Measurements from ENCODE around the gene FSTL4. TPM values are rescaled to one million over a fixed set of nuclear protein-coding genes. Genes with fewer than 3 reads are reported as not detected.

Gene FSTL4
- total RNA-seq, 2 donors from 2014 or later, result 0.46 TPM; not detected in 1

GRCh38 chr5:133367071-133367786 lies 245.1 kb downstream of the FSTL4 start:
- intact Hi-C loops (cut with DNase I), result loop anchor here in 1 of 2 donors (5.0 kb wide), 1 partner anchor 195 kb away; no protein-coding TSS in a partner anchor
- DNase-seq (ENCODE audit: low spot score), result no peak

DNA sequence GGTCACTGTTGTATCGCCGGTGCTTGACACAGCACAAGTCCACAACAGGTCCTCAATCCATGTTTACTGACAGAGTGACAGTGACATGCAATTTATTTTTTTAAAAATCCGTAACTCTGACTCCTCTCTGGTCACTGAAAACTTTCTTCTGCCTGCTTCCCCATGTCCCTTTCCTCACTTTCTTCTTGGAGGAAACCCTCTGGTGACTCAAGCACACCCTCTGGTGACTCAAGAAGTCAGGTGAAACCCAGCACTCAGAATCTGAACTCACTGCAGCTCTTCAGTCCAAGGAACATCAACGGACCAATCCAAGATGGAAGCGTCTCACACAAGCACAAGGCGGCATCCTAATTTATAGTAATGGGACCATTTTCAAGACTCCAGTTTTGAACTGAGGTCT lies 245.9 kb downstream of the FSTL4 start:
- DNase-seq (ENCODE audit: low spot score), result no peak
- intact Hi-C loops (cut with DNase I), result loop anchor here in 1 of 2 donors (5.0 kb wide), 1 partner anchor 196 kb away; no protein-coding TSS in a partner anchor

DNA sequence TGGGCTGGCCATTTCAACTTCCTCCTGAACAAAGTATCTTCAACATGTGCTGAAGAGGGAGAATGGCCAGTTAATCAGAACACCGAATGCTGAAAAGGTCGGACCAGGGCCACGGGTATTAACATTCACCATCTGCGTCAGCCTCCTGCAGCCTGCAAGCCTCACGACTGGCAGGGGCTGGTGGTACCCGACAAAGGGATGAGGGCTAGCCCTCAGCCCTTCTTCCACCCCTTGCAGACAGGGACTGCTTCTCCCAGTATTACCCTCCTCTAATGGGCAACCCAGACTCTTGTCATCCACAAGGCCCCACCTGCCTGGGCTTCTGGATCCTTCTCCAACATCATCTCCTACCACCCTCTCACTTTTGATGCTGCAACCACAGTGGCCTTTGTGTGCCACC lies 246.6 kb downstream of the FSTL4 start:
- DNase-seq (ENCODE audit: low spot score), result no peak
- intact Hi-C loops (cut with DNase I), result loop anchor here in 1 of 2 donors (5.0 kb wide), 1 partner anchor 197 kb away; no protein-coding TSS in a partner anchor

DNA sequence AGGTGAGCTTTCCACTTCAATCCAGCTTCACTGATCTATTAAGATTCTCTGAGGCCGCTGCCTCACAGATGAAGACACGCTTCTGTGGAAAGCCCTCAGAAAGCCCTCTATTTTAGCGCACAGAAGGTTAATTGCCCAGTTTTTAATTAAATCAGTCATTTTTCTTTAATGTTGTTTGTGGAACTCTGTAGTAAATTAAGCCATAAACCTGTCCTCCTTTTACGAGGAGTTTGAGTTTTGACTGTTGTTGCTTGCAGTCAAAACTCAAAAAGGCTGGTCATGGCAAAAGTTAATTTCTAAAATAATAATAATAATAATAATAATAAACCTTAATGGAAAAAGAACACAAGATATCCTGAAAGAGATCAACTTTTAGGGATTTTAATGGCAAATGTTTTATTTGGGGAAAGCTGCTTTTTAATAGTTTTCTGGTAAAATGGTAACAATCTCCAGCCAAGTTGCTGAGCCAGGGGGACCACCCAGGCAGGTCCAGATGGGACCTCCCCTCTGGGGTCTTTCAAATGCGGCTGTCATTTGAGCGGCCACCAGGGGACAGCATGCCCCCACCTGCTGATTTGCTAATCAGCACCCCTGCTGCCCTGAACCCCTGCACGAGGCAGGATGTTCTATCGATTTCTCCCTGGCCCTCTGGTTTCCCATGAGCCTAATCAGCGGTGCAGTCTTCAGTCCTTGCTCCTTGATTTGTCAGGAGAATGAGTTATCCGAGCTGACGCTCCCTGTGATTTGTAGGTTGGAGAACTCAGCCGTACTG lies 247.2 kb downstream of the FSTL4 start:
- intact Hi-C loops (cut with DNase I), result loop anchor here in 1 of 2 donors (5.0 kb wide), 1 partner anchor 197 kb away; no protein-coding TSS in a partner anchor
- no peak for DNase-seq (ENCODE audit: low spot score)

- DNase-seq (ENCODE audit: low spot score), result no peak
- intact Hi-C loops (cut with DNase I), result no loop called here
These were observed 248.3 kb downstream of the FSTL4 start for GRCh38 chr5:133363807-133364587.

DNA sequence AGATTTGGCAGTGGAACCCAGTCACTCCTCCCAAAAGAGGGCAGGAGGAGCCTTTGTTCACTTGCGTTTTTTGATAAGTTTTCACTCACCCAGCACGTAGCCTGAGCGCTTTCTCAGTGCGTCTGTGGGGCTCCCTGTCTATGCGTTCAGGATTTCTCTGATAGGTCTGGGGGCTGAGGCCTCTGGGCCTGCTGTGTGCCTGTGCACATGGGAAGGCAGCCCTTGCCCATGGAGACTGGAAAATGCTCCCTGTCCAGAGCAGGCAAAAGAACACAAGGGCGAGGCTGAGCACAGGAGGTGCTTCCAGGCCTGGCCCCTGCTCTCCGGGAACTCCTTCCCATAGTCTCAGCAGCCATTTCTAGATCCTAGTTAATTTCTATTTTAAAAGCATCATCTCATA lies 249.9 kb downstream of the FSTL4 start:
- DNase-seq (ENCODE audit: low spot score), result no peak
- intact Hi-C loops (cut with DNase I), result no loop called here

GRCh38 chr5:133361922-133362321 lies 250.4 kb downstream of the FSTL4 start:
- intact Hi-C loops (cut with DNase I), result no loop called here
- DNase-seq (ENCODE audit: low spot score), result no peak

DNA sequence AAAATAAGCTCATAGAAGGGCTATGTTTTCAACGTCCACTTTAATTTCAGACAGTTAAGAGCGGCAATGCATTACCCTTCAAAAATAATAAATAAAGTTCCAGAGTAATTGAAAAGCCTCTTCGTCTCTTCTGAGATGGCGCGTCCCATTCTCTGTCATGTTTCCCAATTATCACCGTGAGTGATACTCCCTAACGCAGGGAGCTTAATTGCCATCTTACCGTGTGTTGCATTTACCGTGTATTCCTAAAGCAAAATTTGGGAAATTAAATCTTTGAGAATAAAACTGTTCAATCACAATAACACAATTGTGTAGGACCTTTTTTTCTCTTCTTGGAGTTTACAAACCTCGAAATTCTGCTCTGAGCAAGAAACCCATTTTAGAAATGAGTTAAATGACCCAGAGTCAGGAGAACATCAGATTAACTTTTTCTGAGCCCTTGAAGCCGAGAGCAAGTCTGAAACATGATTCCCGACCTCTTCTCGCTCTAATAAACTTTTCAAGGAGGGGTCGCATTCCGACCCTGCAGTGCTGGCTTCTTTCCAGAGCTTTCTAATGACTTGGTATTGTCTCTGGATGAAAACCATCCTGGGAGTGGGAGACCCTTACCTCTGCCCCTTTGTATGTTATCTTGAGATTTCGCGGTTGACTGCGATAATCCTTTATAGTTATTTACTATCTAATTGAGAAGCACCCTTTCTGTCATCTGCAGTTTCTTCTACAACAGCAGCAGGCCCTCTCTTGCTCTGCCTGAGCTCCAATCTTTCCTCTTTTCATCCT lies 251.5 kb downstream of the FSTL4 start:
- intact Hi-C loops (cut with DNase I), result no loop called here
- DNase-seq (ENCODE audit: low spot score), result no peak

- intact Hi-C loops (cut with DNase I), result no loop called here
- DNase-seq (ENCODE audit: low spot score), result no peak
These were observed 252.5 kb downstream of the FSTL4 start for GRCh38 chr5:133359861-133360260.

- intact Hi-C loops (cut with DNase I), result no loop called here
These were observed 254.1 kb downstream of the FSTL4 start for GRCh38 chr5:133358271-133358670.

DNA sequence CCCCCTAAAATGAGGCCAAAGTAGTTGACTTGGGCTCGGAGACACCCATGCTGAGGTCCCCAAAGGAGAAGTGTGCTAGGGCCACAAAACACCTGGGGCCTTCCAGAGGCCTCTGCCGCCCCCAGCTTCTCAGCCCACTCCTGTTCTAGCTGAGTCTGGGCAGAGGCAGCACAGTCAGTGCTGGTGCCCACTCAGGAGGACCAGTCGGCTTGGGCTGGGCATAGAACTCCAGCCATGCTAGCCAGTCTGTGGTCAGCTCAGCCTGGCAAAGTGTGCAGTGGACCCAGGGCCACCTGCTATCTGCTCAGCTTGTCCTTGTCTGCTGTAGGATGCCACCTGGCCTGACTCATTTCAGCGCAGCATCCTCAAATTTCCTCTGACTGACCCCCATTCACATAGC lies 254.6 kb downstream of the FSTL4 start:
- DNase-seq (ENCODE audit: low spot score), result no peak
- intact Hi-C loops (cut with DNase I), result no loop called here

More at GRCh38 chr5:133358271-133358670, 254.1 kb downstream of the FSTL4 start:
- no peak for DNase-seq (ENCODE audit: low spot score)

DNA sequence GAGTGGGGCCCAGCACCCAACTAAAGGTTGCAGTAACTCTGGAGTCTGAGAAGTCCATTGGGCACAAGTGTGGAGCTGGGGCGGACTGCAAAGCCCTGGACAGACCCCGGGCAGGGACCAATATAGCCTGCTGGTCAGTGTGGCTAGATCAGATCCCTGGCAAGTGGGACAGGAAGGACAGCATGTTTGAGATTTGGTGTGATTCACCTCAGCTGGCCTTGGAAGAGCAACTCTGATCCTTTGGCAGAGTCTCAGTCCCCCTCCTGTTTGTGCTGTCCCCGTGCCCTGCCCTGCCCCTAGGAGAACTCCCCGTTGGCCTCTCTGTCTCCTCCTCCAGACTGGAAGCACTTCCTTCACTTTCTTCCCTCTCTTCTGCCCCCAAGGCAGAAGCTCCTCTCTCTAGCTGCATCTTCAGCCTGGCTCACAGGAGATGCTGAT lies 255.3 kb downstream of the FSTL4 start:
- intact Hi-C loops (cut with DNase I), result no loop called here
- DNase-seq (ENCODE audit: low spot score), result no peak

- intact Hi-C loops (cut with DNase I), result no loop called here
- peak; percentile 31 for DNase-seq (ENCODE audit: low spot score)
These were observed 255.9 kb downstream of the FSTL4 start for GRCh38 chr5:133356396-133356983.

DNA sequence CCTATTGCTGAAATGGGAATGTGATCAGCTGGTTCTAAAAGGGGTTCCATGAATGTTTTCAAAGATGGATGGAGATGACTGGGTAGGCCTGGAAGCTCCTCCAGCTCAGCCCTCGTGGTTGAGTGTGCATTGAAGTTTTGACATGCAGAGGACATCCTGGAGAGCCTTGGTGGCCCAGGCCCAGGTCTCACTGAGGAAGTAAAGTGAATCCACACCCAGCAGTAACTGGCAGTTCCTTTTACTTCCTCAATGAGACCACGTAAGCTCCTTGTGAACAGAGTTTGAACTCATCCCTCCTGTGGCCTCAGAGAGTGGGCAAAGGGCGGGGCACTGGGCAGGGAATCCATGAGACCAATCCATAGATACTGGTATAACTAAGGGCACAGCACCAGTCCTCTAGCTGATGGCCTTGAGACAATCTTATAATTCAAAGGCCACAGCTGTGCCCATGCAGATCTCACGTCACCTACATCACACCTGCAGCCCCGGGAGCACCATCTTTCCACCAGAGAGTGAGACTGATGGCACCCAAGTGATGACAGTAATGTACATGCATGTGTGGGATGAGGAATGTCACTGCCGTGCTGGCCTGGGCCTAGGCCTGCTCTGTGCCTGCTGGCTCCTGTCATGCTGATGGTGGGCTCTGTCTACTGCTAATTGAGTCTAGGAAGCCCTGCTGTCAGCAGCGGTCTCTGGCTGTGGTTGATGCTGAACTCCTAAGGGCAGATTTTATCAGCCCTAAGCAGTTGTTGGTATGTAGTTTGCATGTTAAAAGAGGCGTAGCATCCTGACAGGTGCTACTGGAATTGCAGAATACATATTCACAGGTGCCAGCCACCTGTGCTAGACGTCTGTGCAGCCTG lies 257.8 kb downstream of the FSTL4 start:
- peak; percentile 71 for DNase-seq (ENCODE audit: low spot score)
- intact Hi-C loops (cut with DNase I), result no loop called here

GRCh38 chr5:133353741-133354140 lies 258.6 kb downstream of the FSTL4 start:
- peak; percentile 41 for DNase-seq (ENCODE audit: low spot score)
- intact Hi-C loops (cut with DNase I), result no loop called here

DNA sequence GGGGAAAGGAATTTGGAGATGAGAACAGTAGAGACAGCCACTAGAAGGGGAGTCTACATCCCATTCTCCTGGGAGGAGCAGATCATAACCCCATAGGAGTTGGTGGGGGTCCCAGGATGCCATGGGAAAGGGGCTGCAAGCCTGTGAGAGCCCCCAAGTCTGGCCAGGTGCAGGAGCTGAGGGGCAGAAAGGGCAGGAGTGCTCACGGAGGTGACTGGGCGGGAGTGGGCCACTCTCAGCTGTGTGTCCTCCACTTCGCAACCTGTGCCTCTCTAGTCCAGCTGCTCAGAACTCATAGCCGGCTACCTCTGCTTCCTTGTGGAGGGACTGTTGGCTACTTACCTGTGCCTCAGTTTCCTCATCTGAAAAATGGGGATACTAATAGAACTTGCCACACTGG lies 263.9 kb downstream of the FSTL4 start:
- peak; percentile 68 for DNase-seq (ENCODE audit: low spot score)
- intact Hi-C loops (cut with DNase I), result no loop called here

DNA sequence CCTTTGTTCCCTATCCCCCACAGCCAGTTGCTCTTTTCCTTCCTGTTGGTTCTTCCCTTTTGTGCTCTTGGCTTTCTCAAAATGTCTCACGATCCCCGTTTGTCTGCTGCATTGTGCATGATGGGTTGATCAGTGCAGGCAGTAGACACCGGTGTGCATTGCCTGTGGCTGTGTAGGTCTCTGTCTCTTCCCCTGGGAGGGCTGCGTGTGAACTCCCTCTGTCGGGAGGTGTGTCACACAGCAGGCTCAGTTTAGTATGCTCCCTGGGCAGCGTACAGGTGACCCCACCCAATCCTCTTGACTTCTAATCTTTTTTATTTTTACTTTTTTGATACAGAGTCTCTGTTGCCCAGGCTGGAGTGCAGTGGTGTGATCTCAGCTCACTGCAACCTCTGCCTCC lies 265.3 kb downstream of the FSTL4 start:
- peak; percentile 16 for DNase-seq (ENCODE audit: low spot score)
- intact Hi-C loops (cut with DNase I), result no loop called here

DNA sequence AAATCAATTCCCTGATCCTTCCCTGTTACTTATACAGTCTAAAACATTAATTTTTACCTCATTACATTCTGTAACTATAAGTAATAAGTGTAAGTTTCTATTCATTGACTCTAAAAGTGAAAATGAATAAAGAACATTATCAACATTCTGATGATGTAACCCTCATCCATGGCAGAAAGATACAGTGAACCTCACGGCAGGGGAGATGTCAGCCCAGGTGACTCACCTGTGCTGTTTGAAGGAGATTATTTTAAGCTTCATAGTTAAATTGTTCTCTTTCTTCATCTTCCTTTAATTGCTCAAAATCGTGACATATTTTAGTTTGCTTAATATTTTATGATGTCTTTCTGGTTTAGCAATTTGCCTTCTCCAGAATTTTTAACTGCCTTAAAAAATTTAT lies 268.1 kb downstream of the FSTL4 start:
- no peak for DNase-seq (ENCODE audit: low spot score)
- intact Hi-C loops (cut with DNase I), result no loop called here
